Measurements from ENCODE around the gene TRIM47.

Gene TRIM47

GRCh38 chr17:75846692-75847613, 31.4 kb downstream of the TRIM47 start:
- DNase-seq = no peak

- no peak for DNase-seq
These were observed 32.3 kb downstream of the TRIM47 start for GRCh38 chr17:75845933-75846691.

GRCh38 chr17:75845058-75845711, 33.2 kb downstream of the TRIM47 start:
- peak; percentile 65 for DNase-seq

GRCh38 chr17:75844530-75845057, 33.8 kb downstream of the TRIM47 start:
- DNase-seq = no peak

GRCh38 chr17:75843577-75844529, 34.5 kb downstream of the TRIM47 start, which contains the start of gene UNC13D:
UNC13D (minus strand) TSS chr17:75844404; CDS start chr17:75844337, 67 bp downstream.
- no peak for DNase-seq

GRCh38 chr17:75842963-75843576, 35.3 kb downstream of the TRIM47 start:
- no peak for DNase-seq

- DNase-seq = no peak
These were observed 36.0 kb downstream of the TRIM47 start for GRCh38 chr17:75842411-75842810.

- DNase-seq = no peak
These were observed 37.6 kb downstream of the TRIM47 start for GRCh38 chr17:75840799-75841164.

- no peak for DNase-seq
These were observed 38.2 kb downstream of the TRIM47 start for GRCh38 chr17:75839942-75840798.

- DNase-seq = no peak
These were observed 40.0 kb downstream of the TRIM47 start for GRCh38 chr17:75838410-75838809.

- no peak for DNase-seq
These were observed 40.5 kb downstream of the TRIM47 start for GRCh38 chr17:75837899-75838298.

- DNase-seq = no peak
These were observed 41.8 kb downstream of the TRIM47 start for GRCh38 chr17:75836605-75837004.

GRCh38 chr17:75835654-75835987, 42.8 kb downstream of the TRIM47 start:
- no peak for DNase-seq

GRCh38 chr17:75834928-75835653, 43.3 kb downstream of the TRIM47 start:
- no peak for DNase-seq

- no peak for DNase-seq
These were observed 44.0 kb downstream of the TRIM47 start for GRCh38 chr17:75834279-75834920.

- peak; percentile 48 for DNase-seq
These were observed 45.6 kb downstream of the TRIM47 start for GRCh38 chr17:75832652-75833400.

- DNase-seq = no peak
These were observed 46.2 kb downstream of the TRIM47 start for GRCh38 chr17:75832164-75832651.

GRCh38 chr17:75831032-75831571, 47.3 kb downstream of the TRIM47 start:
- no peak for DNase-seq

Data from right kidney (tissue), 1 donor.